ENCODE measurements around the gene PAK5.

DNA sequence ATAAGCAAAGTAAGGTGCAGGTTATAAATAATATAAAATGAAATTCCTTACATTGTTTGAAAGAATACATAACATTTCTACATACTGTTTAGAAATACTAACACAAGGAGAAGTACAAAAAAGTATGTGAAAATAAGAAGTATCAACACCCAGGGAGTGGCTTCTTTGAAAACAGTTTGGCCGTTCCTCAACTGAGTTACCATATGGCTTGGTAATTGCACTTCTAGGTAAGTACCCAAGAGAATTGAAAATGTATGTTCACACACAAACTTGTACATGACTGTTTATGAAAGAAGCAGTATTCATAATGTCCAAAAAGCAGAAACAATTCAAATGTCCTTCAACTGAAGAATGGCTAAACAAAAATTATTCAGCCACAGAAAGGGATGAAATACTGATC lies 30.7 kb downstream of the PAK5 start:
- no peak for TF ChIP-seq POLR2A (IDR thresholded peaks at IDR 0.05; ENCODE audit: borderline replicate concordance, extremely low read depth, insufficient read depth, insufficient read length)
- no peak for TF ChIP-seq TCF7L2 (IDR thresholded peaks at IDR 0.05; ENCODE audit: borderline replicate concordance, extremely low read depth, insufficient read depth, insufficient read length)
- TF ChIP-seq, protein P1, sequence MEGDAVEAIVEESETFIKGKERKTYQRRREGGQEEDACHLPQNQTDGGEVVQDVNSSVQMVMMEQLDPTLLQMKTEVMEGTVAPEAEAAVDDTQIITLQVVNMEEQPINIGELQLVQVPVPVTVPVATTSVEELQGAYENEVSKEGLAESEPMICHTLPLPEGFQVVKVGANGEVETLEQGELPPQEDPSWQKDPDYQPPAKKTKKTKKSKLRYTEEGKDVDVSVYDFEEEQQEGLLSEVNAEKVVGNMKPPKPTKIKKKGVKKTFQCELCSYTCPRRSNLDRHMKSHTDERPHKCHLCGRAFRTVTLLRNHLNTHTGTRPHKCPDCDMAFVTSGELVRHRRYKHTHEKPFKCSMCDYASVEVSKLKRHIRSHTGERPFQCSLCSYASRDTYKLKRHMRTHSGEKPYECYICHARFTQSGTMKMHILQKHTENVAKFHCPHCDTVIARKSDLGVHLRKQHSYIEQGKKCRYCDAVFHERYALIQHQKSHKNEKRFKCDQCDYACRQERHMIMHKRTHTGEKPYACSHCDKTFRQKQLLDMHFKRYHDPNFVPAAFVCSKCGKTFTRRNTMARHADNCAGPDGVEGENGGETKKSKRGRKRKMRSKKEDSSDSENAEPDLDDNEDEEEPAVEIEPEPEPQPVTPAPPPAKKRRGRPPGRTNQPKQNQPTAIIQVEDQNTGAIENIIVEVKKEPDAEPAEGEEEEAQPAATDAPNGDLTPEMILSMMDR (IDR thresholded peaks at IDR 0.05 in 2 of 3, conservative IDR thresholded peaks at IDR 0.05 in 1 of 3; ENCODE audit: borderline replicate concordance in 1 of 3, insufficient read depth in 1 of 3, low read depth in 2 of 3, low read length in 2 of 3), result no peak
- no peak for TF ChIP-seq SP1 (IDR thresholded peaks at IDR 0.05; ENCODE audit: low read depth)
- no peak for TF ChIP-seq ZFX (IDR thresholded peaks at IDR 0.05)
- no peak for TF ChIP-seq ELF1 (IDR thresholded peaks at IDR 0.05; ENCODE audit: borderline replicate concordance, low read depth)
- no peak for TF ChIP-seq YY1 (IDR thresholded peaks at IDR 0.05; ENCODE audit: extremely low read depth, insufficient replicate concordance, low read depth, low read length)
- TF ChIP-seq EZH2 (IDR thresholded peaks at IDR 0.05), result no peak
- no peak for TF ChIP-seq POLR2AphosphoS5 (IDR thresholded peaks at IDR 0.05; ENCODE audit: low read depth, low read length)
- TF ChIP-seq SIN3A (IDR thresholded peaks at IDR 0.05; ENCODE audit: low read depth), result no peak
